Skin of body (tissue), 2 donors: ENCODE measurements around the gene XPO1. TPM values are rescaled to one million over a fixed set of nuclear protein-coding genes. Genes with fewer than 3 reads are reported as not detected.
"Not testable (repeated sequence)": the region's sequence is repeated elsewhere in the genome, so short reads cannot be mapped to it uniquely, and the experiment has no call there.

ENCODE experiments used
- DNase-seq: peaks from one replicate; lab custom pipeline; 2025; lab: John Stamatoyannopoulos, UW
- total RNA-seq: library from RNA; depleted of rRNA; stranded (reverse); fragments of >200 nt; gene quantifications from one replicate; pipeline ENCODE4 v1.2.3, GENCODE V29; 2014

The XPO1 gene
- total RNA-seq, 1 donor from 2014 or later, result 465 TPM

DNA sequence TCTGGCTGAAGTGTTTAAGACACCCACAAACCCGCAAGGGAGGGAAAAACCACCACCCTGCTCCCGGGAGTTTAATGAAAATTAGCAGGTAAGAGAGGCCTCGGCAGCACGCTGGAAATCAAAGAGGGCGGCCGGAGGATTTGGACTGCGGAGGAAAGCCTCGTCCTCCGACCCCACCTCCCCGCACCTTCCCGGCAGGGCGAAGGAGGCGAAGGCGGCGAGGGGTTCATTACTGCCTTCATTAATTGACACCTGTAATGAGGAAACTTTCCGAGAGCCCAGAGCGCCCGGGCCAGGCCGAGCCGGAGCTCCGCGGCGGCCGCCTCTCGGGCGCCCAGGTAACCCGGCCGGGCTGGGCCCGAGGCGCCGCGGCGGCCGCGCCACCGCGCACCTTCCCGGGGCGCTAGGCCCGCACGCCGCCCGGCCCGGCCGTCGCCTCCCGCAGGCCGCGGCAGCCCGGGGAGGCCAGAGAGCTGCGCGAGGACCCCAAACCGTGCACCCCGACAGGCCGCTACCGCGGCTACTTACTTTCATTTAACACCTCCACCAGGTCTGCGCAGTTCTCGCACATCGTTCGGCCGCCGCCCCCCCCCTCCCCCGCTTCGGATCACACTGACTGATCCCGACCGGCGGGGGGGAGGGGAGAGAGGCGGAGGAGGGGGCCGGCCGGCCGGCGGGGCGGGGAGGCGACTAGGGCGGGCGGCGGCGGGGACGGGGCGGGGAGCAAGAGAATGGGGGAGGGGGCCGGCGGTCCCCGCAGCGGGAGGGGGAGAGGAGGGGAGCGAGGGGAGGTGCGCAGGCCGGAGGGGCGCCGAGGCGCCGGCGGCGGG, 67.8 kb downstream of the XPO1 start:
- no peak for DNase-seq

DNA sequence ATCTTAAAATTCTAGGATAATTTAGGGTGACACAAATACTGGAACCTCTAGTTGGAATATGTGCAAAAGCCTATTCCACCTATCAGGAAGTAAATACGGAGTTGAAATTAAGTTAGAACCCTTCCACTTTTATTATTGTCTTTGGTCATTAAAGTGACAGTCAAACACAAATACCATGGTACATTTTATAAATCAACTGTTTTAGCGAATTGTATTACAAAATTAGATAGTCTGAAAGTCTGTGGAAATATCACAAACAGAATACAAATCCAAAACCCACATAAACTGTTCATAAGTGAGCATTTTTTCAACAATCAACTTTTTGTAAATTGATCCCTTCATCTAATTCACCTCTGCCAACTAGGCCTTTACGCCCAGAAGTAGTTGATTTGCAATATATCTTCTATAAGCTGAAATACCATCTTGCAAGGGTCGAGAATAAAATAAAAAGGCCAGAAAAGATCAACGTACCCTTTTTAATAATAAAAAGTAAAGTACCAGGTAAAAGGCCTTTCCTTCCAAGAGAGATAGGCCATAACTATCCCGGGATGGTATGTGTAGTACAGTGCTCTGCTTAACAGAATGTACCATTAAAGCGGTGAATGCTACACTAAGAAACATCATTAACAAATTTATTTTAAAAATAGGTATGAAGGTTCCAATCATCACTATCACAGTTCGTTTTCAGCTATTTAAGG, 68.6 kb downstream of the XPO1 start:
- DNase-seq, result no peak

DNA sequence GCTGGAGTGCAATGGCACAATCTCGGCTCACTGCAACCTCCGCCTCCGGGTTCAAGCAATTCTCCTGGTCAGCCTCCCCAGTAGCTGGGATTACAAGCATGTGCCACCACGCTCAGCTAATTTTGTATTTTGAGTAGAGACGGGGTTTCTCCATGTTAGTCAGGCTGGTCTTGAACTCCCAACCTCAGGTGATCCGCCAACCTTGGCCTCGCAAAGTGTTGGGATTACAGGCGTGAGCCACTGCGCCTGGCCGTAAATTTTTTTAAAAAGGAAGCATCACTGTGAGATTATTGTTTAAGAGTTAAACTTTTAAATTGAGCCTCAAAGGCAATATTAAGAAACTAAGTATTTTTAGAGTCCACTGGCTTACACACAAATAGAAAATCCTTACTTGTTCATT, 69.9 kb downstream of the XPO1 start:
- not testable (repeated sequence) for DNase-seq

DNA sequence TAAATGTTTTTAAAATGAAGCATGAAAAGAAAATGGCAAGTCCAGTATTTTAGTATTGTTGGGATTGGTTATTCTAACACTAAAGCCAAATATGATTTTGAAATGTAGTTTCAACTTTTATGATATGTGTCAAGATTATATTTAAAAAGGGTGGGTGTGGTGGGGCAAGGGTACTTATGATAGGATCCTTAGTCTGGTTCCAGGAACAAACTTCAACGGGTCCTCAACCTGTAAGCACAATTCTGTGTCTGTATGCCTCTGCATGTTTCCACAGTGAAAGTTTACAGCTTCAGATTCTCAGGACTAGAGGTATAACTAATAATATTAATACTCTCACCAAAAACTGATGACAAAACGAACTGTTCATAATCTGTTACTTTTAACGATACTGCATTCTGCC, 73.1 kb downstream of the XPO1 start:
- no peak for DNase-seq

DNA sequence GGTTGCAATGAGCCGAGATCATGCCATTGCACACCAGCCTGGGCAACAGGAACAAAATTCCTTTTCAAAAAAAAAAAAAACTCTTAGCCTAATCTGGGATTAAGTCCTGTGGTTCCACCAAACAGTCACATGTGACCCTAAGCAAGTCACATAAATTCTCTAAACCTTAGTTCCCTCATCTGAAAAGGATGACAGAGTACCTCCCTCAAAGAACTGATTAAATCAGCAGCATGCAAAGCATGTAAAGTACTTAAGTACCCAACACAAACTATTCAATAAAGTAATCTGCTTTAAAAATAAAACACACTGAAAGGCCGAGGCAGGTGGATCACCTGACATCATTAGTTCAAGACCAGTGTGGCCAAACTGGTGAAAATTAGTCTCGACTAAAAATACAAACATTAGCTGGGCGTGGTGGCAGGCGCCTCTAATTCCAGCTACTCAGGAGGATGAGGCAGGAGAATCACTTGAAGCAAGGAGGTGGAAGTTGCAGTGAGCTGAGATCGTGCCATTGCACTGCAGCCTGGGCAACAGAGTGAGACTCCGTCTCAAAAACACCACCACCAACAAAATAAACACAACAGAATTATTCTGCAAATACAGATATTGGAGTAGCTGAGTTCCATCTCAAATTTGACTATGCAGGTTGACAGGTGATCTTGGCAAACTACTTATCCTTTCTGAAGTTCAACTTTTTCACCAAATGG, 74.2 kb downstream of the XPO1 start:
- no peak for DNase-seq

DNA sequence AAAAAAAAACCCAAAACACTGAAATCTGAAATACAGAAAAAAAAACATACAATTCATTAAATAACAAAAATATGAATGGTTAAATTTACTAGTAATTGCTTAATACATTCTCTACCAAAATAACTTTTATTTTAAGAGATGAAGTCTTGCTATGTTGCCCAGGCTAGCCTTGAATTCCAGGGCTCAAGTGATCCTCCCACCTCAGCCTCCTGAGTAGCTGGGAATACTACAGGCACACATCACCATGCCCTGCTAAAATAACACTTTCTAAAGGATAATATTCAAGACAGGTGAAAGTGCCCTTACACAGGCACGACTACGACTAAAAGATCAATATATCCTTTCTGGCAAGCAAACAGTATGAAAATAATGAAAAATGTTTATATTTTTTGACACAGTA, 76.8 kb downstream of the XPO1 start:
- no peak for DNase-seq

DNA sequence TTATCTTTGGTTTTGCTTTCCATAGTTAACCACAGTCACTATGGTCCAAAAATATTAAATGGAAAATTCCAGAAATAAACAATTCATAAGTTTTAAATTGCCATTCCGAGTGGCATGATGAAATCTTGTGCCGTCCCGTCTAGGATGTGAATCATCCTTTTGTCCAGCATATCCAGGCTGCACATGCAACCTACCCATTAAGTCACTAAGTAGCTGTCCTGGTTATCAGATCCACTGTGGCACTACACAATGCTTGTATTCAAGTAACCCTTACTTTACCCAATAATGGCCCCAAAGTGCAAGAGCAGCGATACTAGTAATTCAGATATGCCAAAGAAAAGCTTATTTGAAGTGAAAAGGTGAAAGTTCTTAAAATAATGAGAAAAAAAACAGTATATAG, 78.0 kb downstream of the XPO1 start:
- no peak for DNase-seq

DNA sequence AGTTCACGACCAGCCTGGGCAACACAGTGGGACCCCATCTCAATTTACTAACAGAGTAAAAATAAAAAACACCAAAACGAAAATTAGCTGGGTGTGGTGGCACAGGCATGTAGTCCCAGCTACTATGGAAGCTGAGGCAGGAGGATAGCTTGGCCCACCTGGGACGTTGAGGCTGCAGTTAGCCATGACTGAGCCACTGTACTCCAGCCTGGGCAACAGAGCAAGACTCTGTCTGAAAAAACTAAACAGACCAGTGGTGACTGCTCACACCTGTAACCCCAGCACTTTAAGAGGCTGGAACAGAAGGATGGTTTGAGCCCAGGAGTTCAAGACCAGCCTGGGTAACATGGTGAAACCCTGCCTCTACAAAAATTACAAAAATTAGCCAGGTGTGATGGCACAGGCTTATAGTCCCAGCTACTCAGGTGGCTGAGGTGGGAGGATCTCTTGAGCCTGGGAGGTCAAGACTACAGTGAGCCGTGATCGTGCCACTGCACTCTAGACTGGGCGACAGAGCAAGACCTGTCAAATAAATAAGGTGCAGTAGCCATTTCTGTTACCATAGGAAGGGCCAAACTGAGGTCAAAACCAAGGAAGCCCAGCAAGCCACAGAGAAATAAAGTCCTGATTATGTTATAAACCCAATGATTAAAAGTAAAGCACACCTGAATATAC, 81.3 kb downstream of the XPO1 start:
- DNase-seq, result no peak

DNA sequence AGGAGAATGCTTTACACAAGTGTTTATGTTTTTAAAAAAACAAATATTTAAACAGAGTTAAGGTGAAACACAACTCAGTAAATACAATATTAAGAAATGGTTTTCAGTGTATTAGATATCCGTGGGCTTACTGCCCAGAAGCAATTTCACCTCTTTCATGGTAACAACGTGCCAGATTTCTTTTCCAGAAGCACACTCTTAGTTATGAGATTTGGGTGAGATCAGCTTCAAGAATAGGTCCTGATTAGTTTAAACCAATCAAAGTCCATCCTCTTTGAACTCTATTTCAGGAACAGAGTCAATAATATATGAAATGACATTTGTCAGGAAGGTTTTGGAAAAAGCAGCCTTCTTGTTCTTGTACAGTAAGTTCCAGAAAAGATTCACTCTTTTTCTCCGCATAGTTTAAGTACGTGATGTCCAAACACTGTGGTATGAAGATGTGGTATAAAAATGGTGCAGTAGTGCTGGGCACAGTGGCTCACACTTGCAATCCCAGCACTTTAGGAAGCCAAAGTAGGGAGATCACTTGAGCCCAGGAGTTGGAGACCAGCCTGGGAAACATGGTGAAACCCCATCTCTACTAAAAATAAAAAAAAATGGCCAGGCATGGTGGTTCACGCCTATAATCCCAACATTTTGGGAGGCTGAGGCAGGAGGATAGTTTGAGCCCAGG, 81.9 kb downstream of the XPO1 start:
- DNase-seq, result no peak

DNA sequence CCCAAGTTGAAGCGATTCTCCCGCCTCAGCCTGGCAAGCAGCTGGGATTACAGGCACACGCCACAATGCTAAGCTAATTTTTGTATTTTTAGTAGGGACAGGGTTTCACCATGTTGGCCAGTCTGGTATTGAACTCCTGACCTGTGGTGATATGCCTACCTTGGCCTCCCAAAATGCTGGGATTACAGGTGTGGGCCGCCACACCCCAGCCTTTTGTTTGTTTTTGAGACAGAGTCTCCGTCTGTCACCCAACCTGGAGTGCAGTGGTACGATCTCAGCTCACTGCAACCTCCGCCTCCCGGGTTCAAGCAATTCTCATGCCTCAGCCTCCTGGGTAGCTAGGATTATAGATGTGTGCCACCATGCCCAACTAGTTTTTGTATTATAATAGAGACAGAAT, 83.2 kb downstream of the XPO1 start:
- DNase-seq, result not testable (repeated sequence)

DNA sequence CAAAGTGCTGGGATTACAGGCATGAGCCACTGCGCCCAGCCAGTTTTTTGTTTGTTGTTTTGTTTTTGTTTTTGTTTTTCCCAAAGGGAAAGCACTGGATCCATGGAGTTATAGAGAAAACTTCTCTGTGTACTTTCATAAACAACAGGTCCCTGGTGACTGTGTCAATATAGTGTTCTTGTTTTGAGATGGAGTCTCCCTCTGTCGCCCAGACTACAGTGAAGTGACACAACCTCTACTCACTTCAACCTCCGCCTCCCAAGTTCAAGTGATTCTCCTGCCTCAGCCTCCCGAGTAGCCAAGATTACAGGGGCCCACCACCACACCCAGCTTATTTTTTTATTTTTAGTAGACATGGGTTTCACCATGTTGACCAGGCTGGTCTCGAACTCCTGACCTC, 83.8 kb downstream of the XPO1 start:
- no peak for DNase-seq

DNA sequence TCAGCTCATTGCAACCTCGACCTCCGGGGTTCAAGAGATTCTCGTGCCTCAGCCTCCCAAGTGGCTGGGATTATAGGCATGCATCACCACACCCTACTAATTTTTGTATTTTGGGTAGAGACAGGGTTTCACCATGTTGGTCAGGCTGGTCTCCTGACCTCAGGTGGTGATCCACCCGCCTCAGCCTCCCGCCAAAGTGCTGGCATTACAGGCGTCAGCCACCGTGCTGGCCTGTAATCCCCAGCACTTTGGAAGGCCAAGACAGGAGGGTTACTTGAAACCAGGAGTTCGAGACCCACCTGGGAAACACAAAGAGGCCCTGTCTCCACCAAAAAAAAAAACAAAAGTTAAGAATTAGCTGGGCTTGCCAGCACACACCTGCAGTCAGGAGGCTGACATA, 85.8 kb downstream of the XPO1 start:
- DNase-seq, result no peak

DNA sequence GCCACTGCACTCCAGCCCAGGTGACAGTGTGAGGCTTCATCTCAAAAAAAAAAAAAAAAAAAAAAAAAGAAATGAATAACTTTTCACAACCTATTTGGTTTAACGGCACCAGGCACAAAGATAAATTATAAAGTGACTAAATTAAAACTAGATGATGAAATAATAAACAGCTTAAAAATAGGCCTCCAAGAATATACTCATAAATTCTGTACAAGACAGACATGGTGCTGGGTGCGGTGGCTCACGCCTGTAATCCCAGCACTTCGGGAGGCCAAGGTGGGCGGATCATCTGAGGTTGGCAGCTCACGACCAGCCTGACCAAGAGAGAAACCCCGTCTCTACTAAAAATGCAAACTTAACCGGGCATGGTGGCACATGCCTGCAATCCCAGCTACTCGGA, 87.0 kb downstream of the XPO1 start:
- no peak for DNase-seq

DNA sequence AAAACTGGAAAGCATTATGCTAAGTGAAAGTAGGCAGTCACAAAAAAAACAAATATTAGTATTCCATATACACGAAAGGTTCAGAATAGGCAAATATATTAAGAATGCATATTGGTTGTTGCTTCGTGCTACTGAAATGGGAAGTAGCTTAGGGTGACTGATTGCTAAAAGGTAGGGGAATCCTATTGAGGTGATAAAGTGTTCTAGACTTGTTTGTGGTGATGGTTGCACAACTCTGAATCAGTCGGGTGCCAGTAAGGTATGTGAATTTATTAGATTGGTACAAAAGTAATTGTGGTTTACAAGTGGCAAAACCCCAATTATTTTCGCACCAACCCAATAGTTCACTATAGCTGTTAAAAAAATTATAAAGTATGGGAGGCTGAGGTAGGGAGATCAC, 88.0 kb downstream of the XPO1 start:
- DNase-seq, result no peak

DNA sequence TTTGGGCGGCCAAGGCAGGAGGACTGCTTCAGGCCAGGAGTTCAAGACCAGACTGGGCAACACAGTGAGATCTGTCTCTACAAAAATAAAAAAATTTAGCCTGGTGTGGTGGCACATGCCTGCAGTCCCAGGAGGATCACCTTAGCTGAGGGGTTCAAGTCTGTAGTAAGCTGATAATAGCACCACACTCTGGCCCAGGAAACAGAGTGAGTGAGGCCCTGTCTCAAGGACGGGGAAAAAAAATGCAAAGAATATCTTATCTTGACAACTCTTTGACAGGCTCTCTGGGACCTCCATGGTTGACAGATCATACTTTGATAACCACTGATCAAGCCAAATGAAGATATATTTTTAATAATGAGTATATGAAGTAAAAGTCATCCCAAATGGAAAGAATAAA, 89.9 kb downstream of the XPO1 start:
- DNase-seq, result no peak

DNA sequence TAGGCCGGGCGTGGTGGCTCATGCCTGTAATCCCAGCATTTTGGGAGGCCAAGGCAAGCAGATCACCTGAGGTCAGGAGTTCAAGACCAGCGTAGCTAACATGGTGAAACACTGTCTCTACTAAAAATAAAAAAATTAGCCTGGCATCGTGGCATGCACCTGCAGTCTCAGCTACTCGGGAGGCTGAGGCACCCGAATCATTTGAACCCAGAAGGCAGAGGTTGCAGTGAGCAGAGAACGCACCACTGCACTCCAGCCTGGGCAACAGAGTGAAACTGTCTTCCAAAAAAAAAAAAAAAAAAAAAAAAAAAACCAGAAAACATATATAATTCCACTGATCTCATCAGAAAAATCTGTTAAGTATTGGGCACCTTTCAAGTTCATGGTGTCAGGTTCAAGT, 91.2 kb downstream of the XPO1 start:
- not testable (repeated sequence) for DNase-seq

DNA sequence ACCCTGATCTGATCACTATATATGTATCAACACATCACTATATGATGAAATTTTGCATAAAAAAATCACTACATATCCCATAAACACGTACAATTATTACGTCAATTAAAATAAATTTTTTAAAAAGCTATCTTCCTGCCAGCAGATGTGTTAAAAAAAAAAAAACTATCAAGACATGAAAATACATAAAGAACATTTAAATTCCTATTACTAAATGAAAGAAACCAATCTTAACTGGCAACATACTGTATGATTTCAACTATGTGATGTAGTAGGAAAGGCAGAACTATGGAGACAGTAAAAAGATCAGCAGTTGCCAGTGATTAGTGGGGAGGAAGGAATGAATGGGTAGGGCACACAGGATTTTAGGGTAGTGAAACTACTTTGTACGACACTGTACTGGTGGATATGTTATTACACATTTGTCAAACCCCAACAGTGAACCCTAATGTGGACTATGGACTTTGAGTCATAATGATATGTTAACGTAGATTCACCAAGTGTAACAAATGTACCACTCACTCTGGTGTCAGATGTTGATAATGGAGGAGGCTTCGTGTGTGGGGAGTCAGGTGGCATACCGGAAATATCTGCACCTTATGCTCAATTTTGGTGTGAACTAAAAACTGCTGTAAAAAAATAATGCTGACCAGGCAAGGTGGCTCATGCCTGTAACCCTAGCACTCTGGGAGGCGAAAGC, 94.7 kb downstream of the XPO1 start:
- no peak for DNase-seq

DNA sequence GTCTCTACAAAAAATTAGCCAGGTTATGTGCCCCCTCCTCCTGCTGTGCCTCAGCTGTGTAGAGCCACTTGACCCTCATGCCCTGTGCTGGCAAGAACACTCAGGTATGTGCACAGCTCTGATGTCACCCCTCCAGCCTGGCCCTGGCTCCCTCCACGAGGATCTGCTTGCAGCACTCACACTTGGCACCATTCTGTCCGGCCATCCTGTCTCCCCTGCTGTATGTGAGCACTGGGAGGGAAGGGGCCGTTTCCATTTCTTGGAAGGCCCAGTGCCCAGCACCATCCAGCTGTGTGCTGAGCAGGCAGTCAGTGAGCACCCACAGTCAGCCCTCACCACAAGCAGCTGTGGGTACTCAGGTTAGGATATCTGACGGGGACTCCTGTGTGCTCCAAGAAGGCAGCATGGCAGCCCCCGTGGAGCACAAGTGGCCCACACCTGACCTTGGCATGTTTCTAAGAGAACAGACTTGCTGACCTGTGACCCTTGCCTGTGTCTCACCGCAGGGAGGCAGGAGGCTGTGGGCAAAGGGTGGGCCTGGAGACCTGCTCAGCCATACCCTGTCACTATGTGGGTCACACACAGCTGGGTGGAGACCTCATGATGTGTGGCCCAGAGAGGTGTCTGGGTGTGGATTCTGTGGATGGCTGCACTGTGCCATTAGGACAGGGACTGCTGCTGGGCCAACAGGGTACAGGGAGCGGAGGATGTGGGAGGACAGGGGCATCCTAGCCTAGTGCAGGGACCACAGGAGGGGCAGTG, 98.7 kb downstream of the XPO1 start:
- no peak for DNase-seq

DNA sequence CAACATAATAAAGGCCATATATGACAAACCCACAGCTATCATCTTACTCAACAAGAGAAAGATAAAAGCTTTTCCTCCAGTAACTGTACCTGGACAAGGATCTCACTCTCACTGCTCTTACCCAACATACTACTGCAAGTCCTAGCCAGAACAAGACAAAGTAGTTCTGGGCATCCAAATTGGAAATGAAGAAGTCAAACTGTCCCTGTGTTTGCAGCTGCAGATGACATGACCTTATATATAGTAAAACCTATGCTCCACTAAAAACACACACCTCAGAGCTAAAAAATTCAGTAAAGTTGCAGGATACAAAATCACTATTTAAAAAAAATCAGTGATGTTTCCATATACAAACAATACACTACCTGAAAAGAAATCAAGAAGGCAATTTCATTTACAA, 99.5 kb downstream of the XPO1 start:
- no peak for DNase-seq

DNA sequence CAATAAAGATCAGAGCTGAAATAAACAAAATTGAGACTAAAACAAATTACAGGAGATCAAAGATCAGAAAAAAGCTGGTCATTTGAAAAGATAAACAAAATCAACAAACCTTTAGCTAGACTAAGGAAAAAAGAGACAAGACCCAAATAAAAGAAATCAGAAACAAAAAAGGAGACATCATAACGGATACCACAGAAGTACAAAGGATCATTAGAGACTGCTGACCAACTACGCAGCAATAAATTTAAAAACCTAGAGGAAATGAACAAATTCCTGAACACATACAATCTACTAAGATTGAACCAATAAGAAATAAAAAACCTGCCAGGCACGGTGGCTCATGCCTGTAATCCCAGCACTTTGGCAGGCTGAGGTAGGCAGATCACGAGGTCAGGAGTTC, 101.0 kb downstream of the XPO1 start:
- no peak for DNase-seq
